GM12875 (cell line): ENCODE results near the gene SACS.

Experiments
- H3K4me3 ChIP-seq: one replicate; pipeline ENCODE4 v1.5.1; 2011; ENCODE audit warnings: low read depth, low read length, control low read depth
- CTCF ChIP-seq: IDR thresholded peaks from 2 replicates; pipeline ENCODE4 v1.5.1; 2011; ENCODE audit warnings: low read depth, mild to moderate bottlenecking, control low read depth, inconsistent platforms, low read length, moderate library complexity, borderline replicate concordance; ENCODE audit not compliant: insufficient read depth

The SACS gene

GRCh38 chr13:23349161-23349897 lies 84.2 kb downstream of the SACS start:
- no peak for TF ChIP-seq CTCF
- H3K4me3 ChIP-seq: no peak overlapping the region

DNA sequence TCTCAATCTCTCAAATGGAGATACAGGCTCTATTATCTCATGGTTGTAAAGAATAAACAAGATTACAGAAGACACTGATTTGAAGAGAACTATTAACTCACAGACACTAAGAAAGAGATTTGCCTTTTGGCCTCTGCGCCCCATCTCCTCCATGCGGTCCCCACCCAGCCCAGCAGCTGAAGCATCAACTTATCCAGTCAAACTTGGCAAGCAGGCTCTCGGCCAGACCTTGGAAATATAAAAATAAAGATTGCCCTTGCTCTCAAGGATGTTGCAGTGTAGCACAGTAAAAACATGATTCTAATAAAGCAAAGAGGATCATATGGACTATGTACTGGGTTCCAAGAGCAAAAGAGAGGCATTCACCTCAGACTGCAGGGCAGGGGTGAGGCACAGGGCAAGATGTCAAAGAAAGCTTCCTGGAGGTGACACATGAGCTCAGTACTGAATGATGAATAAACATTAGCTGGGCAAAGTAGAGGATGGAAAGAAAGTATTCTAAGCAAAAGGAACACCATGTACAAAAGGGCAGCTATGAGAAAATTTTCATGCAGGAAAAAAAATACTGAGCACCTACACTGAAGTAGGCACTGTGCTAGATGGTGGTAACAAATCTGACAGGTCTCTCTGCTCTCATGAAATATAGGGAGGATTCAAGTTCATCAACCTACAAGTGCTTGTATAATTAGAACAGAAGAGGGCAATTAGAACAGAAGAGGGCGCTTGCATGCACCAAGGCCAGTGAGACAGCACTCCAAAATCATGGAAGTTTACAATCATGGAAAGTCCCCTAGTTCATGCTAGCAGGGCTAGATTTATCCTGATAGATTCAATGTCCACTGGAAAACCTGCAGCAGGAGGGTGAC lies 85.0 kb downstream of the SACS start:
- TF ChIP-seq CTCF: no peak
- no peak overlapping the region for H3K4me3 ChIP-seq

DNA sequence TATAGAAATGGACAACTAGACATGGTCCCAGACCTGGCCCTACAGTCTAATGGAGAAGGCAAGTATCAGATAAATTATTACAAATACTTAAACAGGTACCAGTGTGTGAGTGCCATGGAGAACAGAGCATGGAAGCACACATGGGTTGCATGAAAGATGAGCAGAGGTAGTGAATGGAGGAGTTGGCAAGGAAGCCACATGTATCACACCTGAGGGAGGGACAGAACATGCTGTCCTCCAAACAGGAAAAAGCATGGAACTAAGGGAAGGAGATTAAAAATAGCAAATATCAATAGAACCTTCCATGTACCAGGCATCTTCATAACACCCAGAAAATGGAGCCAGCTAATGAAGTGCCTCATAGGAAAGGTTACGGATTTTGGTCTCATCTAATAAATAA lies 85.9 kb downstream of the SACS start:
- no peak overlapping the region for H3K4me3 ChIP-seq
- no peak for TF ChIP-seq CTCF

DNA sequence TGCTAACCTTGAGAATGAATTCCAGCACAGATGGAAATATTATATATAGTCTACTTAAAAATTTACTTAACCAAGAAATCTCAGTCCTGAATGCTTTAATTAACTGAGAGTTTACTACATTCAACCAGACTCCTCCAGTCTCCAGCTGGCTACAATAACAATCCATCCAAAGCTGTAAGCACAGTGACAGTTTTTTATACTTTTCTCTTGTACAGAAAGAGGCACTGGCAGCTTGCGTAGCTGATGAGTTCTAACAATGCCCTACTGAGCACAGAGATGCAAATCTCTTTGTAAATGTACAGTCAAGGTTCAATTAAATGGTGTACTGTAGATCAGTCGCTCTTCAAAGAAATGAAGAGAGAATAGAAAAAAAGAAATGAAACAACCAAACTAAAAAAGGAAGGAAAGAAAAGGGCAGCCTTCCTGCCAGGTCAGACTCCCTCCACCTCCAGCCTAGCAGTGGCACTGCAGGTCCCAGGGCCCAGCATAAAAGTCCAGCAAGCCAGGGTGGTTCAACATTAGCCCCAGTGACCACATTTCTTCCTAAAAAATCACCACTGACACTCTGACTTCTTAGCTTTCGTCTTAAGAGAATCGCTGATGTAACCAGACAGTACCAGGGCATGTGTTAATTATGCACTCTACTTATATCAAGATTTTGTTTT lies 88.4 kb downstream of the SACS start:
- TF ChIP-seq CTCF: no peak
- H3K4me3 ChIP-seq: no peak overlapping the region

DNA sequence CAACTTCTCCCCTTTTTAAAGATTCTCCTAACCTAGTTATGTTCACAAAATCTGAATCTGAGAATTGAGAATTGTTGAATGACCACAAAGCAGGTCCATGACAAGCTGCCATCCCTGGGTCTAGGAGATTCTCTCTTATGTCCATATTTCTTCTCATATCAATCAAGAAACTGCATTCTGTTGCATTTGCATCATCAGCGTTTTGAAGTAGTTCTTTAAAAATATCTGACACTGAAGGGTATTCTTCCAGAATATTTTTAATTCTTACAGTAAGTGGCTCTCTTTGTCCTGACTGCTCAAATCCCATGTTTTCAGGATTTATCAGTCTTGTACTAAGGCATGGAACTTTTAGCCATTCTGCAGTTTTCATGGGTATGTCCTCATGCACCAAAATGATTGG lies 94.3 kb downstream of the SACS start:
- H3K4me3 ChIP-seq: no peak overlapping the region
- no peak for TF ChIP-seq CTCF

DNA sequence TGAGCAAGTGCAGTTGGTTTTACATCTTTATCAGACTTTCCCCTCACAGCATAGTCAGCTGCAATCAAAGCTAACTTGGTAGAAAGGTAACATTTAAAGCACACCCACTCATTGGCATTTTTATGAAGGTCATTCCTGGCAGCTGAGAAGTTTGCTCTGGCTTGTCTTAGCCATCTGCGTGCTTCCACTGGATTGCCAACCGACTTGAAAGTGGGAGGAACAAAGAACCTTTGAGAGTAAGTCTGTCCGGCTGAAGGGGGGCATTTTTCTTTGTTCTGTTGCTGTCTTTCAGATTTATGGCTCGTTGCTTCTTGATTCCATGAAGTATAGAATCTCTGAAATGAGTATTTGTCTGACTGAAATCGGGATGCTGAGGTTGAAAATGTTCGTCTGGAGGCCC lies 103.1 kb downstream of the SACS start:
- no peak for TF ChIP-seq CTCF
- H3K4me3 ChIP-seq: no peak overlapping the region

- no peak overlapping the region for H3K4me3 ChIP-seq
- no peak for TF ChIP-seq CTCF
These were observed 108.3 kb downstream of the SACS start for GRCh38 chr13:23325191-23325590.
